G401.6 (cell line): Measurements from ENCODE around the gene SHOX.

Experiments
- FAIRE-seq: peaks from 2 replicates; lab custom pipeline; 2012; peaks lifted over from hg19 to GRCh38; lab: Jason Lieb, UNC

Gene SHOX

GRCh38 chrX:672931-673330 lies 42.3 kb downstream of the SHOX start:
- no peak for FAIRE-seq

- no peak for FAIRE-seq
Measured at GRCh38 chrX:675279-675954, 44.8 kb downstream of the SHOX start.

- no peak for FAIRE-seq
Measured at GRCh38 chrX:675955-676295, 45.3 kb downstream of the SHOX start.

- FAIRE-seq, result no peak
Measured at GRCh38 chrX:677376-677775, 46.8 kb downstream of the SHOX start.

- FAIRE-seq, result no peak
Measured at GRCh38 chrX:679291-679979, 48.8 kb downstream of the SHOX start.

GRCh38 chrX:680062-680461 lies 49.5 kb downstream of the SHOX start:
- no peak for FAIRE-seq

- no peak for FAIRE-seq
Measured at GRCh38 chrX:681989-682388, 51.4 kb downstream of the SHOX start.

GRCh38 chrX:682892-683291 lies 52.3 kb downstream of the SHOX start:
- no peak for FAIRE-seq

GRCh38 chrX:683576-683975 lies 53.0 kb downstream of the SHOX start:
- no peak for FAIRE-seq

GRCh38 chrX:685120-686032 lies 54.8 kb downstream of the SHOX start:
- FAIRE-seq, result no peak

GRCh38 chrX:689983-690382 lies 59.4 kb downstream of the SHOX start:
- no peak for FAIRE-seq

- FAIRE-seq, result no peak
Measured at GRCh38 chrX:694800-695199, 64.2 kb downstream of the SHOX start.

GRCh38 chrX:698206-698605 lies 67.6 kb downstream of the SHOX start:
- FAIRE-seq, result no peak

GRCh38 chrX:700936-701335 lies 70.3 kb downstream of the SHOX start:
- no peak for FAIRE-seq

GRCh38 chrX:701673-702072 lies 71.1 kb downstream of the SHOX start:
- FAIRE-seq, result no peak

GRCh38 chrX:703466-703865 lies 72.9 kb downstream of the SHOX start:
- no peak for FAIRE-seq

- no peak for FAIRE-seq
Measured at GRCh38 chrX:703866-704265, 73.3 kb downstream of the SHOX start.
